Activated CD8-positive, alpha-beta memory T cell treated with anti-CD3 and anti-CD28 coated beads for 1 hour (primary cell): ENCODE results near the gene TCF7L1.

ENCODE experiments used
- DNase-seq, 2 donors: peaks; one replicate each; pipeline ENCODE4 v3.0.0-alpha.2; 2020; ENCODE audit warnings: low read depth in 1 of 2; ENCODE audit errors: extremely low read depth in 1 of 2

Gene TCF7L1

DNA sequence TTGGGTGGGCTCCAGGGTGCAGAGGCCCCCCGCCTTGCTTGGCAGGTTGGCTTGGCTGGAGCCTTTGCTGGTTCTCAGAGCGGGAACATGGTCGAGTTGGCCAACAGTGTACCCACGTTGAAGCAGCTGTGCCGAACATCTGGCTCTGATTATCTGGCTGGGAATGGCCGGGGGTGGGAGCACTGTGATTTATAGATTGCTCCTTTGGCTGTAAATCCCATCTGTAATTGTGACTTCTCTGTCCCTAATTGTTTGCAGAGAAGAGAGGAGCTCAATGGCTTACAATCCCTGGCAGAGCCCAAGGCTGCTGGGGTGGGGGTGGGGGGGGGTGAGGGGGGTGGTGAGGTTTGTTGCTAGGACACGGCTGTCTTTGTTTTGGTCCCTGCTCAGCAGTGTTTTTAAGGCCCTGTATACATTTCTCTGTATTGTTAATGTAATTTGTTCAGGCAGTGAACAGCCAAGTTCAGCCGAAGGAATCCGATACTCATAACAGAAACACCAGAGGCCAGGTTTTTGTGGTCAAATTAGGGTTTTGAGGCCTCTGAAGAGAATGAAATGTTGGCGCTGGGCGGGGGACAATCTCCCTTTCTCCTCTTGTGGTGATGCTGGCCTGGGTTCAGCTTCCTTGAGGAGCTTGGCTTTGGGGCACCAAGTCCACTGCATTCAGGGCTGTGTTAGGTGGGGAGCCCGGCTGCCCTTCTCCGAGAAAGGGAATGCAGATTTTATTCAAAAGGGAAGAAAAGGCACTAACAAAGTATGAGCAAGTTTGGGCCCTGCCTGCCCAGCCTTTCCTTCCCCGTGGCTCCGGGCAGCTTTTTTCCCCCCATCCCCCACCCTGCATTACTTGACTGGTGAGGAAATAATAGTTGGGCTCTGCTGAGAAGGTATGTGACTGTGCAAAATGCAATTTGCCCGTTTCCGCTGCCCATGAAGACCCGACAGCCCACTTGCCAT, 82.5 kb downstream of the TCF7L1 start:
- no peak for DNase-seq

DNA sequence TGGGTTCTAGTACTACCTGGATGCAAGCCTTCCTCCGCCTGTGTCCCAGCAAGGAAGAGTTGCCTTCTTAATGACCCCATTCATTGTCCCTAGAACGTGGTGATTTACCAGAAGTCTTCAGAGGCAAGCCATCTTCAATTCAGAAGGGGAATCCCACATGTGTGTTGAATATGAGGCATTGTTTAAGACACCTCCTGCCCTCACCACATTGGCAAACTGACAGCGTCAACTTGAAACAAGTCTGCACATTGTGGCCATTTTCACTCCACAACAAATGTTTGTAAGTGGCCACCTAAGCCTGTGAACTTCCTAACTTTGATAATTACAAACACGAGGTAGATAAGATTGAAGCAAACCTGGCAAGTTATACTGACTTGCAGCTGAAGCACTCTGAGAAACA, 83.7 kb downstream of the TCF7L1 start:
- no peak for DNase-seq

DNA sequence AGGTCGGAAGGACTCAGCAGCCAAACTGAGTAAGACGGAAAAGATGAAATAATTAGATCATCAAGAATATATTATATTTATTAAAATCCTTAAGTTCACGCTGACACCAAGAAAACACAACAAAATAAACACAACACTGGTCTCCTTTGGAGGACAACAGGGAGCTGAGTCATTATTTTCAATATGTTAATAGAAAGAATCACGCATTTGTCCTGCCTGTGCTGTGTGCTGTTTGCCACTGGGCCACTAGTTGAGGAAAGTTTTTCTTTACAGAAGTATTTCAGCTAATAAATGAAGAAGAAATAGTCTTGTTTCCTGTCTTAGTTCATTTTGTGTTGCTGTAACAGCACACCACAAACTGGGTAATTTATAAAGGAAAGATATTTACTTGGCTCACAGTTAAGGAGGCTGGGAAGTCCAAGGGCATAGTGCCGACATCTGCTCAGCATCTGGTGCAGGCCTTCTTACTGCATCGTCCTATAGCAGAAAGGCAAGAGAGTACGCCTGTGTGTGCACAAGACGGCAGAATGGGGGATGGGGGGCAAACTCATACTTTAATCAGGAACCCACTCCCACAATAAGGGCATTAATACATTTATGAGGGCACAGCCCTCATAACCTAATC, 88.0 kb downstream of the TCF7L1 start:
- DNase-seq = no peak

DNA sequence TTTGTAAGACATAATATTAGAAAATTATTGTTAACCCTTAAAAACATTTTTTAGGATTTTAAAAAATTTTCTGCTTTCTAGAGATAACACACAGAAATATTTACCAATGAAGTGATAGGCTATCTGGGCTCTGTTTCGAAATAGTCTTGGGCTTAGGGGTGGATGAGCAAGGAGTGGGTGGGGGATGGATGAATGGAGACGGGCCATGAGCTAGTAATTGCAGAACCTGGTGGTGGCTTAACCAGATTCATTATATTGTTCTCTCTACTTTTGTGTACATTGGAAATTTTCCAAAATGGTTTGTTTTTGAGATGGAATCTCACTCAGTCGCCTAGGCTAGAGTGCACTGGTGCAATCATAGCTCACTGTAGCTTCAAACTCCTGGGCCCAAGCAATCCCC, 89.6 kb downstream of the TCF7L1 start:
- no peak for DNase-seq

DNA sequence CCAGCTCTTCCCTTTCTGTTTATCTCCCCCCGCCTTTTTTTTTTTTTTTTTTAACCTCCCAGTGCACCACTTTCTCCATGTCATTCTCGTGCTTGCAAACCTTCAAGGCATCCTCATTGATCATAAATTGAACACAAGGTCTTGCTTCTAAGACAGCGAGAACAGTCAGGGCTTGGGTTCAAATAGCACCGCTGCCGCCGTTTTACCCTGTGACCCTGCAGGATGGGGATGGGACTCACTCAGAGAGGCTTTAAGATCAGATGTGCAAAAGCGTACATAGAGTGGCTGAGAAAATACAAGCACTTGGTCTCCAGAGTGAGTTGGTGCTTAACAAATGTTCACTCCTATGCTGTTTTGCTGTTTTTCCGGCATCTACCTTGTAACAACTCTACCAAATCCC, 93.6 kb downstream of the TCF7L1 start:
- DNase-seq = no peak

DNA sequence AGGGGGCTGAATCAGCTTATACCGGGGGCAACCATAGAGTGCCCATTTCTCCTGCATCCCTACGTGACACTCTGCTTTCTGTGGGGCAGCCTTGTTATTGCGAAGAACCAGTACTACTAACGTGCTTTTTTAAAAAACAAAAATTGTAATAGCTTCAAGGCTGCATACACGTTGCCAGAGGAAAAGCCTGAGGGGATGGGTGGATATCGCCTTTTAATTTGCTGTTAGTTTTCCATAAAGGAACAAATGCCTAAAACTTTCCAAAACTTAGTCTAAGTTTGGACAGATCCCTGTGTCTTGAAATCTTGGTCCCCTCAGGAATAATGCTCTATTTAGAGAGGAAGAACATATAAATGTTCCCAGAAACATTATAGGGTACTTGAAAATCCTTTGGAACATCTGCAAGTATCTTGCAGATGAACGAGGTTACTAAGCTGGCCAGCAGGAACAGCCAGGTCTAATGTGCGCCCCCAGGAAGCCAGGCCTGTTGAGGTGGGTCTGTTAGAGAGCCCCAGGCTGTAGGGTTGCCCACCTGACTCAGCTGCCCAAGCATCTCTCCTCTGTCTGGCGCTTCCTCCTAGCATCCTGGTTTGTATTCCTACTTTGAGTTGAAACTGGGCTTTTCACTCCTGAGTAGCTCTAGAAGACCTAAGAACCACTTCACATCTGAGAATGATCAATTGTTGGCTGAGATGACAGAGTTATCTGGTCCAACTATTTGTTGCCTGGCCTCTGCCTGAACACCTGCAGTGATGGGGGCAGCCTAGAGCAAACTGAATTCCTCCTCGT, 97.7 kb downstream of the TCF7L1 start:
- no peak for DNase-seq

DNA sequence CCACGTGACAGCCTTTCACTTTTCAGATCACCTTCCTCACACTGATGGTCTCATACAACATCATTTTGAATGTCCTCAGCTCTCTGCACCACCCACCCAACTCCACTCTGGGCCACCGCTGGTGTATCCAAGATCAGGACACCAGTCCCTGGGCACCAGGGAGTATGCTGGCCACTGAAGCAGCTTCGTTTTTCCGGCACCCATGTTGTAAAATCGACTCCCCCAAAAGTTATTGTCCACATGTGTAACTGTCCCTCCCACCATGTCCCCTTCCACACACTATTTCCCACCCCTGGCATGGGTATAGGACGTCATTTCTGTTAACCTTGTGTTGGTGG, 98.2 kb downstream of the TCF7L1 start:
- no peak for DNase-seq

DNA sequence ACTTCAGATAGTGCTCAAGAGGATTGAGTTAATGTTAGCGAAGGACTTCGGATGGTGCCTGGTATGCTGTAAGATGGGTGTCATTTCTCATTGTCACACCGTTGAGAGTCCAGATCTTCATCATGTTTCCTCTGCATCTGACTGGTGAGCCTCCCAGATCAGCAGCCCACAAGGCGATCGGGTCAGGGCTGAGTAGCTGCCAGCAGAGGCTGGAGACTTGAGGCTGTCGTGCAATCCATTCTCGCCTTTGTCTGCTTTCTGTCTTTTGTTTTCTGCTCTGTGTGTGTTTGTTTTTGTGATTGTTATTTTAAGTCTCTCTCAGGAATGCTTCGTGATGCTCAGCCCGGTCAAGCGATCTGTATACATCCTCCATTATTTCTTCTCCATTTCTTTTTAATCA, 98.8 kb downstream of the TCF7L1 start:
- no peak for DNase-seq

DNA sequence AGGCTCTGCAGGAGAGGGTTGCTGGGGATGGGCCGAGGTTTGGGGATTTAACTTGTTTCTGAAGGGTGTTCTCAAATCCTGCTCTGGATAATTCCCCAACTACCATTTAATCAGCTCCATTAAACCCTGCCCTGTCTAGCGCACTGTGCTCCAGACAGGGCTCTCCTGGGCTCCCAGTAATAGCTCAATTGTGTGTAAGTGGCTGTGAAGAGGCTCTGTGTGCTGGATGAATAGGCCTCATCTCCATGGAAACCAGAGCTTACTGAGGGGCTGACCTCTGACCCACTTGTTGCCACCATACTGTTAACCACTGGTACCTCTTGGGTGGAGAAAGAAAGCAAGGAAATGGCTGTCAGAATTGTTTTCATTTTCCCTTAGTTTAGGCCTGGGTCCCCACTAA, 101.7 kb downstream of the TCF7L1 start:
- no peak for DNase-seq

DNA sequence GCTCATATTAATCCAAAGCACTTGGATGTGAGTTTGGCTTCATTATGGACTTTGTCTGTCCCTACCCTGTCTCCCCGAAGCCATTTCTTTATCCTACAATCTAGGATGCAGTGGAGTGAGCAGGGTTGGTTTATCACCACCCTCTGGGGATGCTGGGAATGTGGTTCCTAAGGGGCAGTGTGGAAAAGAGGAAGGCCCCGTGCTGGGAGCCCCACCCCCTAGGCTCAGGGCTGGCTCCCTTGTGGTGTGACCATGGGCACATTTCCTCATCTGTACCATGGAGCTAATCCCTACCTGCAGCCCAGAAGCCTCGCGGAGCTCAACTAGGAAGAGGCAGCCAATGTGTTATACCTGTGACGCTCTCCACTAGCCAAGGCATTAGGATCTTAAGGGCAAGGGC, 102.1 kb downstream of the TCF7L1 start:
- DNase-seq = no peak

DNA sequence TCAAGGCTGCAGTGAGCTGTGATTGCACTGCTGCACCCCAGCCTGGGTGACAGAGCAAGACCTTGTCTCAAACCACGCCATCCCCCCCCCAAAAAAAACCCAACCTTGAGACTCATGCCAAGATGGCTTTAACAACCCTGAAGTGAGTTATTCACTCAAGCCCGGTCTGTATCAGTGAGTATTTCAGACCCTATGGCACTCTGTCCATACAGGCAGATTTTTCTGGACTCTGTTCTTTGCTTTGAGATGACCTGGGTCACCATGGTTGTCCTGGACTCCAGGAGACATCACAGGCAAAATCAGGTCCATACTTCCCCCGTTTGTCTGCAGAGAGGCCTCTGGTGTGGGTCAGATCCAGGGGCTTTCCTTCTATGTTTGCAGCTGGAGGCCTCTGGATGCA, 102.9 kb downstream of the TCF7L1 start:
- DNase-seq = no peak

DNA sequence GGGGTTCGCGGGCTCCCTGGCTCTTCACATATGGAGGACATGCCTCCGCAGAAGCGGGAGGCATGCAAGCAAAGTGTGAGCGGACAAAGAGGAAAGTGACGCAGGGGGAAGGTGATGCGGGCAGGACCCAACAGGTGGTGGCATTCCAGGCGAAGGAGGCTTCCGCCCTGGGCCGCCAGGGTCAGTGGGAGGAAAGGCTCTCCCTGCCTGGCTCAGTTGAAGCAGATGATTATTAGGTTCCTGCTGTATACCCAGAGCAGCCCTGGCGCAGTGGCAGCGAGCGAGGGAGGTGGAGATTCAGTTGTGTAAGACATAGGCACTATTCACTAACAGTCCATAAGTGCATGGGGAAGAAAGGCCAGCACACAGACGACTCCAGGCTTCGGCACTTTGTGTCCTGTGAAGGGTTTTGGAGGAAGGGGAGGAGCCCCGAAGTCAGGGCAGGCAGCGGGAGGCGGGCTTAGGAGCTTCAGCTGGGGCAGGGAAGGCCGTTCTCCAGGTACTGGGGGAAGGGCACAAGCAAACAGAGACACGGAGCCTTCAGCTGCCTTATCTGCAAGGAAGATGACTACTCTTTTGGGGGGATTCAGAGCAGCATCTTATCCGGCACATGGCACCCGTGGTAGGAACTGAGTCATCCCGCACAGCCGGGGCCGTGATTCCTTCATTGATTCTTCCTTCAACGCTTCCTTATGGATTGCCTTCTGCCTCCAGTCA, 104.8 kb downstream of the TCF7L1 start:
- no peak for DNase-seq

DNA sequence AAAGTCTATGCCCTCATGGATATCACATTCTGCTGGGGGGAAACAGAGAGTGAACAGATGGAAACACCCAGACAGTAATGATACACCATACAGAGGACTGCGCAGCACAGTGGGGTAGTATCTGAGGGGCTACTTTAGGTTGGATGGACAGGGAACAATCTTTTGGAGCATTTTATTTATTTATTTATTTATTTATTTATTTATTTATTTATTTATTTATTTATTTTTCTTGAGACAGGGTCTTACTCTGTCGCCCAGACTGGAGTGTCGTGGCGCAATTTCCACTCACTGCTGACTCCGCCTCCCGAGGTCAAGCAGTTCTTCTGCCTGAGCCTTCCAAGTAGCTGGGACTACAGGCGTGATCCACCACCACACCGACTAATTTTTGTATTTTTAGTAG, 105.4 kb downstream of the TCF7L1 start:
- no peak for DNase-seq

DNA sequence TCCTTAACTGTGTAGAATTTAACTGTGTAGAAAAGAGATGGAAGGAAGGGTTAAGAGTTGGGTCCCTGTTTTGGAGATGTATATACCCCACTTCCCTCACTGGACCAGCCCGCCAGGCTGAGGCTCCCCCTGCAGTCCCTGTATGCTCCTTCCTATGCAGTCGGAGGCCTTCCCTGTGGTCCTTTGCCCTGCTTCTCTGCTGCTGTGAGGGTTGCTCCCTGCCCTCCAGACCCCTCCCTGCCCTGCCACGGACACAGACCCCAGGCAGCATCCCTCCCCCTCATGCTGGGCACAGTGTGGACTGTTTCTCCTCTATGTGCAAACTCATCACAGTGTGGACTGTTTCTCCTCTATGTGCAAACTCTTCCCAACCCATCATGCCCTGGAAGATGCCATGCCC, 105.9 kb downstream of the TCF7L1 start:
- no peak for DNase-seq

DNA sequence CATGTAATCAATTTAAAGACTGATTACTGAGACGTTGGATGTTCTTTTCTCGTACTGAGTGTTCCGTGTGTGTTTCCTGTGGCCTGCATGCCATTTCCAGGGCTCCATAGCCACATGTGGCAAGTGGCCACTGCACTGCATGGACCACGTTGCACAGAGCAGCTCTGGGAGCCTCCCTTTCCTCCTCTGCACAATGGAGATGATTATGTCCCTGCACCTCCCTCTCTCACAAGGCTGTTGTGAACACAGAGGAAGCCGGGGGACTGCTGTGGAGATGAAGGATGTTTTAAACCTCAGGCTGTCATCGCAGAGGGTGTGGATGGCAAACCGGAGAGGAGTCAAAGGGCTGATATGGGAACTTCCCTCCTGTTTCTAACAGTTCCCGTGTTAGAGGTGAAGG, 106.9 kb downstream of the TCF7L1 start:
- DNase-seq = no peak

DNA sequence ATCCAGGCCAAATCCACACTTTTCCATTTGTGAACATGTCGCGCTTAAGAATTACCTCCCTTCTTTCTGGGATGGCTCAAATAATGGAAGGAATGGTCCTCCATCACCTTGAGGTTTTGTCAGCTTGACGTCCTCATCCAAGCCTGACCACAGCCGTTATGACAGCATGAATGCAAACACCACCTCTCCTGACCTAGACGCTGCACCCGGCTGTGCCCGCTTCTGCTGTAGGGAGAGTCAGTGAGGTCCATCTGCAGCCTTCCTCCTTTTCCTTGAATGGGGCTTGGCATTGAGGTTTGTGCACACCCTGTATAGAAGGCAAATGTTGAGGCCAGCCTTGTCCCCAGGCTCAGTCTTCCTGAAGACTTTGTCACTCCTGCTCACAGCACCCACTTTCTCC, 109.1 kb downstream of the TCF7L1 start:
- no peak for DNase-seq

DNA sequence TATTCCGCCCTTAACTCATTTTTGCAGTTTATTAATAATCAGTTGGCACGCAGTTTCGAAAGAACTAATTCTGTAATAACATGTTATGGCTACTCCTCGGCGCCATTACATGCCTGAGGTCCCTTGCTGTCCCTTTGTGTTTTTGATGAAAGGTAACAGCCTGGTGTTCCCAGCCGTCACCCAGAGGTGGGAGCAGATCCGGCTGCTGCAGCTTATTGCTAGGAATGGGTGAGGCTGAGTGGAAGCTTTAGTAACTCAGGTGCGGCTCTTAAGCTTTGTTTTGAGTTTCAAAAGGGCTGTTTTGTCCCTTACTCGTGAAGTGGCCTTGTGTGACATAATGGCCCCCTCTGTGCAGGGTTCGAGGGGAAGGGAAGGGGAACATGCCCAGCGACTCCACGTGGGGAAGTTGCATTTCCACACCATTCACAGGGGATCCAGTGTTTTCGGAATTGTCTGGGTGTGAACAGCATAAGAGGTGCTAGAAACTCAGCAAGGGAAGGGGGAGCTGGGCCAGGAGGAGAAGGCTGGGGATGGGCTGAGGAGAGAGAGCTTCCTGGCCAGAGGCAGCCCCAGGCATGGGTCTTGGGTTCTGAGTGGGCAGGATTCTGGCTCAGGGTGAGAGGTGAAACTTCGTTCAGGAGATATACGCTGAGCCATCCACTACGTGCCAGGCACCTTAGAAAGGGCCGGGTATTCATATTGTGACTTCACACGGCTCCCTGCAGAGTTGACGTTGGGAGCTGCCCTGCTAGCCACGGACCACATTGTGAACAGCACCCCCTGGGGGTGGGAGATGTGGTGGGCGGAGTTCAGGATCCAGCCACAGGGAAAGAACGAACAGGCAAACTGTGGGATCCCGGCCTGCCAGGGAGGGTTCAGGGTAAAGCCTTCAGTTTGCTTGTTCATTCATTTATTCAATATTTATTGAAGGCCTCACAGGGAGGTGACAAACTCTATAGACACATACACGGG, 110.2 kb downstream of the TCF7L1 start:
- no peak for DNase-seq

DNA sequence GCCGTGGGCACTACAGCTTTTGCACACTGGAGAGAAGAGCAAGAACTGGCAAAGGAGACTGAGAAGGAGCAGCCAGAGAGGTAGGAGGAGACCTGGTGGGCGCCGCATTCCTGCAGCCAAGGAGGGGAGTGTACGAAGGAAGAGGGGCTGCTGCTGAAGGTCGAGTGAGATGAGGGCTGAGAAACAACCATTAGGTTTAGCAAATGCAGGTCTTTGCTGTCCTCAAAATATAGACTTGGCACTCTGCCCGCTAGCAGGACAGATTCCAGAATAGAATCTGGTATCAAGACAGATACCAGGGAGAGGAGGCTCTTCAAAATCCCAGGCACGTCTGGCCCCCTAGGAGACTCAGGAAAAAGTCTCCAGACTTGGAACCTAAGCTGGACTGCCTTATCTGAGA, 111.6 kb downstream of the TCF7L1 start:
- no peak for DNase-seq

DNA sequence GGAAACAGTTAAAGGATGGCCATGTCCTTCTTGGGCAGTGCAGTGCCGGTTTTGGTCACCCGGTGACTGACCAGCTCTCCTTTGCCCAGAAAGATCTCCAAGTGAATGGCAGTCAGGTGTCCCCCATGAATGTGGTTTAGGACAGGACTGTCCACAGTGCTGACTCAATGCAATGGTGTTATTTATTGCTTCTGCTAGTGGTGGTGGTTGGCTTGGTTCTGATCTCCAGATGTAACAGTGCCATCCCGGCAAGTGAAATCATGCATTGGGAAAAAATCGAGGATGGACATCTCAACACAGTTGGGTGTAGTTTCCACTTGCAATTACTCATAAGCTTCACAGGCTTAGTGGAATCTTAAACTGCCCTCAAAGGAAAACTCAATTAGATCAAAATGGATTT, 112.7 kb downstream of the TCF7L1 start:
- DNase-seq = no peak

DNA sequence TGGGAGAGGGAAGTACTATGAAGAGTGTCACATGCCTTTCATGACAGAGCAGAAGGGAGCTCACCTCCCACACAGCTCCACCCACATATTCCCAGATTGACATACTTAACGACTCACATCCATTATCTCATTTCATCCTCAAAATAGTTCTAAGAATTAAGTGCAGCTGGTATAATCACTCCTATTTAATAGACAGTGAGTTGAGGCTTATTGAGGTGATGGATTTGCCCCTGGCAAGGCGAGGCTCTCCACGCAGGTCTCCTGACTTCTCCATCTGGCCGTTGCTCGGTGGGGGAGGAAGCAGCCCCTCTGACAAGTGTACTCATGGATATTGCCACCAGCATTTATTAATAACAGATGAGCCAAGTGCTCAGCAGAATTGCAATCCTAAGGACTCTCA, 113.2 kb downstream of the TCF7L1 start:
- no peak for DNase-seq
